ENCODE measurements around the gene RALY. TPM values are rescaled to one million over a fixed set of nuclear protein-coding genes. Genes with fewer than 3 reads are reported as not detected.

RALY gene
- total and polyA plus RNA-seq, 2 donors (not counting 3 experiments of a cell fraction or from before 2014, with no cell fraction given), result 142 to 146 TPM

GRCh38 chr20:33981964-33982363 is 11.7 kb upstream of the RALY start:
- dilution Hi-C loops (cut with MboI; ENCODE audit: extremely low pct_ligation_motif_present, low sequenced_read_pairs), result no loop called here
- ChIA-PET POLR2A (no interaction called here), CTCF (interaction anchor here (1.0 to 1.6 kb wide), 3 partner anchors 11 to 40 kb away, joined by 3 to 4 read pairs (median 3); no protein-coding TSS in a partner anchor)

More at GRCh38 chr20:33981964-33982363, 11.7 kb upstream of the RALY start:
- H4K20me1 ChIP-seq (replicated peaks; ENCODE audit: control insufficient read depth, extremely low read depth, insufficient read depth, low read length), result no peaks in the 10 kb centered on the region
- no peaks in the 10 kb centered on the region for H3K9me3 ChIP-seq (replicated peaks; ENCODE audit: control insufficient read depth, insufficient read depth, low read length)
- no TSS peak for BruUV-seq (replicated peaks)
- FAIRE-seq, result peak; percentile 55
- intact Hi-C loops (cut with micrococcal nuclease), result no loop called here
- no peak for DNase-seq (ENCODE audit: low read depth, low spot score)
- H3K27me3 ChIP-seq (ENCODE audit: control insufficient read depth in 2 of 2, insufficient read depth in 2 of 2, low read length in 2 of 2), result peaks cover 14 to 26% of the 10 kb centered on the region in 2 experiments
- no peak overlapping the region for H3K9ac ChIP-seq (replicated peaks; ENCODE audit: extremely low read depth, insufficient read depth, low read length)
- H2AFZ ChIP-seq (ENCODE audit: low read depth, low read length), result no peak overlapping the region
- no peaks in the 10 kb centered on the region for H3K36me3 ChIP-seq (ENCODE audit: control insufficient read depth in 2 of 2, extremely low read depth in 1 of 2, insufficient read depth in 2 of 2, low read length in 2 of 2)
- H3K4me1 ChIP-seq (ENCODE audit: control insufficient read depth, extremely low read depth, insufficient read depth, low read length), result no peaks in the 10 kb centered on the region
- no peak overlapping the region for H3K27ac ChIP-seq (ENCODE audit: insufficient read depth, low read depth, low read length)
- H3K4me2 ChIP-seq (ENCODE audit: insufficient read depth, low read length), result no peak overlapping the region
- H3K79me2 ChIP-seq (ENCODE audit: control insufficient read depth, insufficient read depth, low read length), result no peaks in the 10 kb centered on the region
- no peak for TF ChIP-seq POLR2A (IDR thresholded peaks at IDR 0.05; ENCODE audit: low read depth, low read length)
- TF ChIP-seq MAX (IDR thresholded peaks at IDR 0.05; ENCODE audit: insufficient read depth, insufficient read length), result no peak
- TF ChIP-seq CTCF (IDR thresholded peaks at IDR 0.05; ENCODE audit: extremely low read depth in 1 of 2, insufficient read depth in 1 of 2, low read depth in 1 of 2, low read length in 2 of 2), result no peak
- TF ChIP-seq MYC (IDR thresholded peaks at IDR 0.05; ENCODE audit: low read depth, low read length), result no peak
- TF ChIP-seq JUN (IDR thresholded peaks at IDR 0.05; ENCODE audit: borderline replicate concordance, insufficient read depth, insufficient read length, low read depth), result no peak
- no peak for TF ChIP-seq GATA2 (IDR thresholded peaks at IDR 0.05; ENCODE audit: insufficient read depth, insufficient read length, low read depth, low read length)
- TF ChIP-seq EZH2 (IDR thresholded peaks at IDR 0.05; ENCODE audit: borderline replicate concordance, low read depth, low read length, severe bottlenecking), result no peak
- no peak for TF ChIP-seq POLR2AphosphoS5 (IDR thresholded peaks at IDR 0.05; ENCODE audit: insufficient read depth, low read depth, low read length)
- no peak for TF ChIP-seq FOS (IDR thresholded peaks at IDR 0.05; ENCODE audit: borderline replicate concordance, insufficient read depth, low read length)
- H3K4me3 ChIP-seq (replicated peaks in 1 of 3; ENCODE audit: insufficient read depth in 1 of 3, low read depth in 1 of 3, low read length in 3 of 3), result no peak overlapping the region
- H3K9me1 ChIP-seq (replicated peaks; ENCODE audit: control insufficient read depth, extremely low read depth, insufficient read depth, low read length), result no peaks in the 10 kb centered on the region

Measured in endothelial cell of umbilical vein (primary cell).